Measurements from ENCODE around the gene TRIM61. TPM values are rescaled to one million over a fixed set of nuclear protein-coding genes. Genes with fewer than 3 reads are reported as not detected.
"Not testable (repeated sequence)": the region's sequence is repeated elsewhere in the genome, so short reads cannot be mapped to it uniquely, and the experiment has no call there.

TRIM61 gene
- total RNA-seq, 1 donor from 2014 or later: not detected

DNA sequence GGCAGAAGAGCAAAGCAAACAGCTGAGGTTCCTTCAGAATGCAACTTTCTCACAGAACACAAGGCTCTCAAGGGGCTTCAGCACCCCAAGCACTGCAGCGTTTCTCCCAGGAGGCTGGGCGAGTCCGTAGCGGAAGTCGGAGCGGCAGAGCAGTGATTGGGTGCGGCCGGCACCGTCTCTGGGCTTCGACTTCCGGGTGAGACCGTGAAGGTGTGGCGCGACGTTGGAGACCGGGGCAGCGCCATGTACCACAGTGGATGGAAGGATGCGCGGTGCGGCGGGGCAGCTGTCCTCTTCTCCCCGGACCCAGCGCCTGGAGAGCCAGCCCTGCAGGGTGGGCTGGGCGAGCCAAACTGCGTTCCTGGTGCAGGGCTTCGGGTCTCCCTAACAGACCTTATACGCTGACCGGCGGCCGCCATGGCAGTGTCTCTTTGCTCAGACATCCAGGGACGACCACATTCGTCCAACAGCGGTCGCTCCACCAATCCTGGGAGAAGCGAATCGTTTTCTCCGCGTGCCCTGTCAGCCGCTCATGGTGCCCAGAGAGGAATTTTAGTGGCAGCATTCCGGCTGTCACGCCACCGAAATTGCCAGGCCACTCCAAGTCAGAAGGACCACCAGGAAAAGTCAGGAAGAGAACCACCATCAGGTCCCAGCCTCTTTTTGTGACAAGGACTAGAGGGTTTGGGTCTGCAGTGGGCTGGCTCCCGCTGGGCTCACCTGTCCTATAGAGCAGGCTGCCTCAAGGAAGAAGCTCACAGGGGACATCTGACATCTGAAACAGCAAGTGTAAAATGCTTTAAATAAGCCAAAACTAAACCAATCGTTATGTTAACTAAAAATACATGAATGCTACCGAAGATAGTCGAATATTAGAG lies 20.5 kb downstream of the TRIM61 start:
- DNase-seq: peak; percentile 2

GRCh38 chr4:164955107-164955805 lies 22.2 kb downstream of the TRIM61 start:
- no peak for DNase-seq

DNA sequence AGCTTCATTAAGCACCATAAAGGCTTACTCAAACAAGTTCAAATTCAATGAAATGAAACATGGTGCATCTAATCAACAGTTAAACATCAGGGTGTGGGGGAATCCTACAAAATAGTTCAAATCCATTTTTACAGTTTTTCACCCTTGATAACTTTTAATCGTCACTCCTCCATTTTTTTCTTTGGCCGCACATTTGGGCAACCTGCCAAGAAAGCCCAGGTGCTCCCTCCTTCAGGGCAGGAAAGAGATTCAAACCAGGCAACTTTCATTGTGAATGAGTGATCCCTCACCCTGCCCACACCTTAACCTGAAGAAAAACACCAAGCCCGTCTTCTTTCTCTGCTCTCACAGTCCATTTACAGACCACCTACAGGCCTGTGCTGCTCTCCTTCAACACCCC lies 24.9 kb downstream of the TRIM61 start:
- no peak for DNase-seq

GRCh38 chr4:164949448-164950143 lies 27.9 kb downstream of the TRIM61 start:
- DNase-seq: no peak

GRCh38 chr4:164948975-164949374 lies 28.5 kb downstream of the TRIM61 start:
- DNase-seq: no peak

- not testable (repeated sequence) for DNase-seq
Observed at GRCh38 chr4:164948006-164948405, 29.5 kb downstream of the TRIM61 start.

GRCh38 chr4:164946810-164947209 lies 30.6 kb downstream of the TRIM61 start:
- DNase-seq: no peak

DNA sequence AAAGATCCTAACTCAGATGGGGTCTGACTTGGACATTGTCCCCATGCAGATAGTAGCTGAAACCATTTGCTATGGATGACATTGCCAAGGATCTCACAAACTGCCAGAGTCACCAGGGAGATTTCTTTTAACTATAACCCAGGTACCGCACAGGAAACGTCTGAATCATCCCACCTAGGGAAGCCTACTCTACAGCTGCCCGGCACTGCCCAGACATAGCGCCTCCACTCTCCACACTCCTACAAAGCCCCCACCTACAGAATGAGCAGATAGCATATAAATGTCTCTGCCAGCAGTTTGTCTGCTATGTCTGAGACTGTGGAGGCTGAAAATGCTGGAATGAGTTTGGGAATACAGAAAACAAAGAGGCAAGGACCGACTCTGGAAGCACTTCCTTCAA lies 32.3 kb downstream of the TRIM61 start:
- no peak for DNase-seq

DNA sequence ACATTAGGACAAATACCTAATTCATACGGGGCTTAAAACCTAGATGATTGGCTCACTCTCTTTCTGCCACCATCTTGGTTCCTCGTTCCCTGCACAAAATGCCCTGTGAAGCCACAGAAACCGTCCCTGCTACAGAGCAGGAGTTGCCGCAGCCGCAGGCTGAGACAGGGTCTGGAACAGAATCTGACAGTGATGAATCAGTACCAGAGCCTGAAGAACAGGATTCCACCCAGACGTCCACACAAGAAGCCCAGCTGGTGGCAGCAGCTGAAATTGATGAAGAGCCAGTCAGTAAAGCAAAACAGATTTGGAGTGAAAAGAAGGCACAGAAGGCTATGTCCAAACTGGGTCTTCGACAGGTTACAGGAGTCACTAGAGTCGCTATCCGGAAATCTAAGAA lies 34.3 kb downstream of the TRIM61 start:
- DNase-seq: no peak

GRCh38 chr4:164937576-164938270 lies 39.7 kb downstream of the TRIM61 start:
- no peak for DNase-seq

DNA sequence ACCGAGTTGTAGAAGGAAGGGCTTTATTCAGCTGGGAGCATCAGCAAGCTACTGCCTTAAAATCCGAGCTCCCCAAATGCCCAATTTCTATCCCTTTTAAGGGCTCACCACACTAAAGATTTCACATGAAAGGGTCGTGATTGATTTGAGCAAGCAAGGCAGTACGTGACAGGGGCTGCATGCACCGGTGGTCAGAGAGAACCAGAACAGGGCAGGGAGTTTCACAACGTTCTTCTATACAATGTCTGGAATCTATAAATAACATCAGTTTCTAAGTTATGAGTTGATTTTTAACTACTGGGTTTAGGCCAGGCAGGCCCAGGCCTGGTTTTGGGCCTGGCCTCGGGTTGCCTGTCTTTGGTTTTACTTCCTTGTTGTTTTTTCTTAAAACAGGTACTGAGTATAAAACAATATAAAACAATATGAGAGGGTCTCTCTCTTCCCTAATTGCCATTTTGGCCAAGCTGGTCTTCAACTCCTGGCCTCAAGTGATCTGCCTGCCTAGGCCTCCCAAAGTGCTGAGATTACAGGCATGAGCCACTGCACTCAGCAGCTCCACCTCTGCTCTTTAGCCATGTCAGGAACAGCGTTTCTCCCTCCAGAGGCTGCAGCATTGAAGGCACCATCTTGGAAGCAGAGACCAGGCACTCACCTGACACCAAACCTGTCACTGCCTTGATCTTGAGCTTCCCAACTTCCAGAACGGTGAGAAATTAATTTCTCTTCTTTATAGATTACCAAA lies 41.4 kb downstream of the TRIM61 start:
- not testable (repeated sequence) for DNase-seq

- DNase-seq: no peak
Observed at GRCh38 chr4:164935363-164935762, 42.1 kb downstream of the TRIM61 start.

DNA sequence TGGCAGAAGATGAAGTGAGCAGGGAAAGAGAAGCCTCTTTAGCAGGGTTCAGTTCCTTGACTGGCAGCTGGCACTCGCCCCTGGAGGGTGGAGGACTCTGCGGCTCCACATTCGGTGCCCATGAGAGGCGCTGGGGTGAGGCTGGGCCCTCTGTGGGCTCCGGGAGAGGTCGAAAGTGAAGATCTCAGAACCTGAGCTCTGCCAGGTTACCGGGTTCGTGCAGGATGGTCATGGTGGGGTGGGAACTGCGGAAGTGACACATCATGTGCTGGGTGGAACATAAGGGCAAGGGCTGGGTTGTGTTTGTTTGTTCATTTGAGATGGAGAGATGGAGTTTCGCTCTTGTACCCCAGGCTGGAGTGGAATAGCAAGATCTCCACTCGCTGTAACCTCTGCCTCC lies 44.2 kb downstream of the TRIM61 start:
- no peak for DNase-seq

DNA sequence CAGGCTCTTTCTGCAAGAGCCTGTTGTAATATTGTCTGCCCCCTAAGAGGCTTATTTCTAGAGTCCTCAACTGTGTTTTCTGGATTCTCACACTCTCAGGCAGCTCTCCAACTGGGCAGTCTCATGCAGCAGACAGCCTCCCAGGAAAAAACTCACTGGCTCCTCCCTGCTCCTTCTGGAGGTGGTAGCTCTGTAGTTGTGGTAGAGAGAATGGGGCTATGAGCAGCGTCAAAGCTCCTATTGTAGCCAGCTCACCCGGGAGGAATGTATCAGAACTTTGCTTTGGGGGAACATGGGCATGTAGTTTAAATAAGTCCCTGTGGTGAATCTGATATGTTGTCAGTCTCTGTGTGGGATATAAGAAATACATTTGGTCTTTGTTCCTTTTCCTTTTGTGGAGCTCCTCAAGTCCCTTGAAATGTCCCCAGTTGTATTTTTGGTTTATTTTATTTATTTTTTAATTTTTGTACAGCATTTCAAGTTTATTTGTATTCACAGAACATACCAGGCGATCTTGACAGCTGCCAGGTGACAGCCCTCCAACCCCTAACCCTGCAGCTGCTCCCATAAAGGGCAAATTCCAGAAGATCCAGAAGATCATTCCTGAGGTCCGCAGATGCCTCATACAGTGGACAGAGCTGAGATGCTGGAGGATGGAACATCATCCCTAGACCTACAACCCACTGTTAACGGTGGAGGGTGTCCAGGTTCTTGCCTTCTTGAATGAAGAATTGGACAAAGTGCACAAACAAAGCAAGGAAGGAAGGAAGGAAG lies 45.7 kb downstream of the TRIM61 start:
- no peak for DNase-seq

DNA sequence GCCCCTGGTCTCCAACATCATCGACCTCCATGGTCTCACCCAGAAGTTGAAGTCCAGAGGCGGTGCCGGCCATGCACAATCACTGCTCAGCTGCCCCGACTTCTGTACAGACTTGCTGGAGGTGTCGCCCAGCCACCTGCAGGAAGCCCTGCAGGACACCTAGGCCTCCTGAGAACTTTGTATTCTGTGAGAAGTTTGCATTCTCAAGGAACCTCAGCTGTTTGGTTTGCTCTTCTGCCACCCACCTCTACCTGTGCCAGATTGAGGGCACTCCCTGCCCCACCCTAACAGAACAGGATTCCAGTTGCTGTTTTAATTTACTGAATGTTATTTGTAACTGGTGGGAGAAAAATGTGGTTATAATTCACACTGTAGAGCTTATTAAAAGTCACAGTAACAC lies 46.8 kb downstream of the TRIM61 start:
- no peak for DNase-seq

GRCh38 chr4:164927101-164927500 lies 50.4 kb downstream of the TRIM61 start:
- DNase-seq: not testable (repeated sequence)

- DNase-seq: no peak
Observed at GRCh38 chr4:164926301-164926700, 51.2 kb downstream of the TRIM61 start.

DNA sequence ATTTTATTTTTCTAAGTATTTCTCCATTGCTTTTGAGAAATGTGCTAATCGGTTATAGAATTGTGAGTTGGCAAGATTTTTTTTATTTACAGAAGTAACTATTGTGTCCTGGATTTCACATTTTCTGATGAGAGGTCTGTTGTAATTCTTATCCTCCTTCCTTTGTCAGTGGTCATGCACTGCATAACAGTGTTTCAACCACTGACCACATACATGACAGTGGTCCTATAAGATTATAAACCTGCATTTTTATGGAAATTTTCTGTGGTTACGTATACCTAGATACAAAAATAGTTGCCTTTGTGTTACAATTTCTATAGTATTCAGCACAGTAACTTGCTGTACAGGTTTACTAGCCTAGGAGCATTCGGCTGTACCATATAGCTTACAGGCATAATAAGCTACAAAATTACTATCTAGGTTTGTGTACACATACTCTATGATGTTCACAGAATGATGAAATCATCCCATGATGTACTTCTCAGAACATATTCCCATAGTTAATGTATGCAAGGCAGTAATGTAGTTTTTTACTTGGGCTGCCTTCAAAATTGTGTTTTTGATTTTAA lies 52.7 kb downstream of the TRIM61 start:
- no peak for DNase-seq

GRCh38 chr4:164918956-164919355 lies 58.5 kb downstream of the TRIM61 start:
- no peak for DNase-seq
